ENCODE results near the gene UTS2R.

UTS2R gene

GRCh38 chr17:82389379-82389778 is 17.8 kb downstream of the UTS2R start:
- DNase-seq (ENCODE audit: low read depth, low spot score): no peak

- no peak for DNase-seq (ENCODE audit: low read depth, low spot score)
These were observed 18.7 kb downstream of the UTS2R start for GRCh38 chr17:82390015-82390859.

DNA sequence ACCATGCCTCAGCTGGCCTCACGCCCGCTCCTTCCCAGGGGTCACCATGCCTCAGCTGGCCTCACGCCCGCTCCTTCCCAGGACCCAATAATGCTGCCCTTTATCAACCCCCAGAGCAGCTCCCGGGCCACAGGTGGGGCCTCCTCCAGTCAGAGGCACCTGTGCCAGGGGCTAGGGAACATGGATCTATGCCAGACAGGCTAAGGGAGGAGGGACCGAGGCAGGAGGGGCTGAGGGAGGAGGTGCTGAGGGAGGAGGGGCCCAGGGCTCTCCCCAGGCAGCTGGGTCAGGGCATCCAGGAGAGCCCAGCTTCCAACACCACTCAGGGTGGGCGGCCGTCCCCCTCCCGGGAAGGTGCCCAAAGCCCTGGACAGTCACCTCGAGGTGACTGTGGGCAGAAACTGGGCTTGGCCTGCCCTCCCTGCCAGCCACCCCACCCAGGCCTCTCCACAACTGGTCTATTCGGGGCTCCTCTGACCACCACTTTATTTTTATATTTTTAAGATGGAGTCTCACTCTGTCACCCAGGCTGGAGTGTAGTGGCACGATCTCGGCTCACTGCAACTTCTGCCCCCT is 19.4 kb downstream of the UTS2R start:
- no peak for DNase-seq (ENCODE audit: low read depth, low spot score)

DNA sequence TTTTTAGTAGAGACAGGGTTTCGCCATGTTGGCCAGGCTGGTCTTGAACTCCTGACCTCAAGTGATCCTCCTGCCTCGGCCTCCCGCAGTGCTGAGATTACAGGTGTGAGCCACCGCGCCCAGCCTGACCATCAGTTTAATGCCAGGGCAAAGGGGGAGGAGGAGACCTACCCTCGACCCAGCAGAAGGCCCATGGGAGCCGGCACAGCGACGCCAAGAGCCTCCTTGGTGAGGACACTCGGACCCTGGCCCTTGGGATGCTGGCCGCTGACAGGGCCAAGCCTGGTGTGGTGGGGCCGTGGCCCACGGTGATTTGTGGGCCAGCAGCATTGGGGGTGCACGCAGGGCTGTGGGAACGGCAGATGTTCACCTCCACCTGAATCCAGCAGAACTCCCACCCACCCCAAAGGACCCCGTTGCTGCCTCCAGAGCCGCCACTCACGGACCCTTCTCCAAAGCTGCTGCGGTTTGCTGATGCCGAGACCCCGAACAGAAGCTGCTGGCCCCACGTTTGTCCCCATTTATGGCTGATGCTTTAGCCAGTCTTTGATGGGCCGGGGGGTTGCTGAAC is 20.0 kb downstream of the UTS2R start:
- DNase-seq (ENCODE audit: low read depth, low spot score): no peak

- DNase-seq (ENCODE audit: low read depth, low spot score): peak; percentile 26
These were observed 20.8 kb downstream of the UTS2R start for GRCh38 chr17:82392209-82392920.

GRCh38 chr17:82392941-82393340 is 21.4 kb downstream of the UTS2R start:
- DNase-seq (ENCODE audit: low read depth, low spot score): no peak

GRCh38 chr17:82394278-82394677 is 22.7 kb downstream of the UTS2R start:
- DNase-seq (ENCODE audit: low read depth, low spot score): no peak

DNA sequence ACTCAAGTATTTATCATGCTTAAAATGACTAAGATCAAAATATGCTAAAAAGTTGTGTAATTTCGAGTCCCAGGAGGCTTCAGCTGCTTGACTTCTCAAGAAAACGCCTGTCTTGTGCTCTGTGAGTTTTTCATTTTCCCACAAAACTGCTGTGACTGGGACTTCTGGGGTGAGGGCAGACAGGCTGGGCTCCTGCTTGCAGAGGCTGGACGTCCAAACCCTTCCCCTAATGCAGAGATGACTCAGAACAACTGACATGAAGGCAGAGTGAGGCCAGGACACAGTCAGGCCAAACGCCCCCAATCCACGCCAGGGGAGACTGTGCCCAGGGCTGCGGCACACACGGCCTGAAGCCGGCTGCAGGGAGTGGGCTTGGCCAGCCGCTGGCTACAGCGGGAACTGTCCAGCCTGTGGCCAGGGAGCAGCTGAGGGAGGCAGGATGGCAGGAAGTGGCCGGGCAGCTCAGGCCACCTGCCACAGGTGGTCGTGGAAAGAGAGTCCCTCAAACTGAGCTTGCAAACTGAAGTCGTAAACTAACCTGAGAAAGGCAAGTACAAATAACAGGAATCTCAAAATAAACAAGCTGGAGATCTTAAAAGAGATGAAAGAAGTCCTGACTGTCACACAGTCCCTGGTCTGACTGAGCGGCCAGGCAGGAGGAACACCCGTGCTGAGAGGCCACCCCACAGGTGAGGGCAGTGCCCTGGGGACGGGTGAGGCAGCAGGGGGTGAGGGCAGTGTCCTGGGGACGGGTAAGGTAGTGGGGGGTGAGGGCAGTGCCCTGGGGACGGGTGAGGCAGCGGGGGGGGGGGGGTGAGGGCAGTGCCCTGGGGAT is 25.3 kb downstream of the UTS2R start:
- DNase-seq (ENCODE audit: low read depth, low spot score): no peak

GRCh38 chr17:82397449-82398335 is 26.1 kb downstream of the UTS2R start:
- DNase-seq (ENCODE audit: low read depth, low spot score): no peak

- no peak for DNase-seq (ENCODE audit: low read depth, low spot score)
These were observed 27.5 kb downstream of the UTS2R start for GRCh38 chr17:82399041-82399441.

DNA sequence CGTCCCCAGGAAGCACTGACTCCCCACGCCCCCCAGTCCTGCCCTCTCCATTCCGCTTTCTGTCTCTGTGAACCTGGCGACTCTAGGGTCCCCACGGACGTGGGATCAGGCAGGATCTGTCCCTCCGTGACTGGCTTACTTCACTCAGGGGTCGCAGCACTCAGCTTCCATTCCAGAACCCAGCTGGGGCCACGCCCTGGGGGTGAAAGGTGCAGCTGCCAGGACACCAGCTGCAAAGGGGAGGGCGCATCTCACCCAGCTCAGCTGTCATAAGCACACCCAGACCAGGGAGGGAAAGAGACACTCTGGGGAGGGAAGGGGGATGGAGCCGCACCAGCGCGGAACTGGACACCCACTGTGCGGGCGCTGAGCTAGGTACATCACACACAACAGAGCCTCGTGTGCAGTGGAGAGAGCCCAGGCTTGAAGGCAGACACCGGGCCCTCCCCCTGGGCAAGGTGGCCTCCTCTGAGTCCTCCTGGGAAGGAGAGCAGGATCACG is 28.1 kb downstream of the UTS2R start:
- peak; percentile 32 for DNase-seq (ENCODE audit: low read depth, low spot score)

DNA sequence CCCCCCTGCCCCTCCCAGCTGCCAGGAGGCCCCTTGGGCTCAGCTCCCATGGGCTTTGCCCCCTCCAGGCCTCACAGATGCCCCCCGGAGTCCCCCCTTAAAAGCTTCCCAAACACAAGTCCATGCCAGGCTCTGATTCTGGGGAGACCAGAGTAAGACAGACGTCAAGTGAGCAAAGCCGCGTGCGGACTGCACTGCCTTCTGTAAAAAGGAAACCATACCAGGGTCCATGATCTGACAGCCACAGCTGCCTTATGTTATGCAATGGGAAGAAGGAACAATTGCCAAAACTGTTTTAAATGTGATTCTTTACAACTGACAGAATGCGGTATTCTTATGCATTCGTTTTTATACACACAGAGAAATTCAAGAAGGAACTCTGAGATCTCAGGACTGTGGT is 28.6 kb downstream of the UTS2R start:
- no peak for DNase-seq (ENCODE audit: low read depth, low spot score)

- DNase-seq (ENCODE audit: low read depth, low spot score): no peak
These were observed 29.3 kb downstream of the UTS2R start for GRCh38 chr17:82400830-82401229.

DNA sequence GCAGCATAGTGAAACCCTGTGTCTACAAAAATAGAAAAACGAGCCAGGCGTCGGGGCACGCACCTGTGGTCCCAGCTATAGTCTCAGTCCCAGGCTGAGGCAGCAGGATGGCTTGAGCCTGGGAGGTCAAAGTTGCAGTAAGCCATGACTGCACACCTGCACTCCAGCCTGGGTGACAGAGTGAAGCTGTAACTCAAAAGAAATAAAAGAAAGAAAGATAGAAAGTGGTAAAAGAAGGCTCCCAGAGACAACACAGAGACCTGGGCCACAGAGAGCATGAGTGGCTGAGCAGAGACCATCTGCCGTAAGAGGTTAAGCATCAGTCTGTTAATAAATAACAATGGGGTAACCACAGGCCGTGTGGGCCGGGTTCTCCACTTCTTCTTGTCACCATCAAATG is 31.3 kb downstream of the UTS2R start:
- no peak for DNase-seq (ENCODE audit: low read depth, low spot score)

- DNase-seq (ENCODE audit: low read depth, low spot score): no peak
These were observed 32.4 kb downstream of the UTS2R start for GRCh38 chr17:82403662-82404660.

- DNase-seq (ENCODE audit: low read depth, low spot score): no peak
These were observed 33.5 kb downstream of the UTS2R start for GRCh38 chr17:82405051-82405450.

DNA sequence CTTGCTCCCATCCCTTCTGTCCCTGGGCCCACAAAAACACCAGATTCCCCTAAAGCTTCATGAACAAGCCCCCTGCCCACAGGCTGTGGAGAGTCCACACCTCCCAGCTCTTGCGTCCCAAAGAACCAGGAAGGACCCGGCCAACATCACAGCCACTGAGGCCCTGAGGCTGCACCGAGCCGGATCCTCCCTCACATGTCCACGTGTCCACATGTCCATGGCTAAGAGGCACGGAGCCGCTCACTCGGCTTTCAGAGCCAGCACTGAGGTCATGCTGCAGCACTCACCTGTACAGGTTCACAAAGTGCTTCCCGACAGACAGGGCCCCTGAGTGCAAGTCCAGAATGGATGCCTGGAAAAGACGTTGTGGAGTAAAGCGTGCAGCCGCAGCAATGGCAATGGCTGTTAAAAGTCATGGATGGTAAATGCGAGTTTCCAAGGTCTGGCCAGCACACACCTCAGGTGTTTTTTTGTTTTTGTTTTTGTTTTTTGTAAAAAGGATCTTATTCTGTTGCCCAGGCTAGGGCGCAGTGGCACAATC is 34.6 kb downstream of the UTS2R start:
- DNase-seq (ENCODE audit: low read depth, low spot score): no peak

GRCh38 chr17:82407255-82407654 is 35.7 kb downstream of the UTS2R start:
- no peak for DNase-seq (ENCODE audit: low read depth, low spot score)

Measured in ELF-1 (cell line).